HG03571 (cell line): Measurements from ENCODE around the gene SACM1L.

Experiments used
- ATAC-seq: cut with Tn5 transposase; IDR thresholded peaks from one replicate; pipeline ENCODE4 v1.9.1; 2021; ENCODE audit not compliant: unreplicated experiment

The SACM1L gene

GRCh38 chr3:45762647-45763302 lies 73.6 kb downstream of the SACM1L start:
- ATAC-seq, result no peak

DNA sequence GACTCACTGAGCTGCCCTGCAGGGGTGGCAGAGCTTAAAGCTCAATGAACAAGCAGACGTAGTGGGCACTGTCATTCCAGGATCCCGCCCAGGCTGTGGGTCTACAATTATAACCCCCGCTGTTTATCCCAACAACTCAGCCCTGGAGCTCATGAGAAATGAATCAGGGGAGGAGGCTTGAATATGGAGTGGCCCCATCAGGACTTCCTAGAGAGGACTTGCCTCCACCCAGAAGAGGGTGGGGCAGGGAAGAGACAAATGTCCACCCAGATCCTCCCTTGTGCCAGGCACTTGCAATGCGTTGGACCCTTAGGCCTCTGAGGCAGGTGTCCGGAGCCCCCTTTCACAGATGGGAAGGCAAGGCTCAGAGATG lies 74.1 kb downstream of the SACM1L start:
- ATAC-seq, result no peak

- ATAC-seq, result no peak
Observed at GRCh38 chr3:45765266-45765851, 76.2 kb downstream of the SACM1L start.

DNA sequence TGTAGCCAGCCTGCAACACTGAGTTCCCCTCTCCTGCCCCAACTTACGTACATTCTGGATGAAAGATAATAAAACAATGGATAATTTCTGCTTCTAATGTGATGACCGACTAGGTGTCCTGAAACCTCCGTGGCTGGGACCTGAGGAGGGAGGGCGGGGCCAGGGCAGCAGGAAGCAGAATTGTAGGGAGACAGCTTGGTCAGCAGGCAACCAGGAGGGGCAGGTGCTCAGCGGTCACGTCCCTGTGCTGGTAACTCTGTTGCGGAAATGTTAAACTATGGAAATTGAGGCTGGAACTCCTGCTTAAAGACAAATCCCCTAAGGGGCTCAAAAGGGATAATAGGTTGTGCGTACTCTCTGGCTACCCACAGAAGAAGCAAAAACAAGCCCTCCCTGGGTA lies 76.8 kb downstream of the SACM1L start:
- no peak for ATAC-seq

GRCh38 chr3:45771166-45771775 lies 82.1 kb downstream of the SACM1L start:
- ATAC-seq, result no peak

DNA sequence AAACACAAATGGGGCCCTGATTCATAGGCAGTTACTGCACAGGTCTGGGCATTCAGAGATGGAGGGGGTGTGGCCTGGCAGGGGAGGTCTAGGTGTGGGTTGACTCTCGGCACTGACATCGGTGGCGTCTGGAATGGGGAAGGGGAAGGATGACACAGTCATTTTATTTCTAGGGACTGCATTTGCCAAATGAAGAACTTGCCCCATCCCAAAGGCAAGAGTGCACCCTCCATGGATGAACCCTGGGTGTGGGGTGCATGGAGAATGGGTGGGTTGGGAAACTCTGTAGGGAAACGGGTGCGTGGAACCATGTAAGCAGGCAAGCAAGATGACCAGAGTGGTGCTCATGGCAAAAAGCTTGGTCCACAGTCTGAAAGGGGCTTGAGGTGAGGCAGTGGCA lies 82.6 kb downstream of the SACM1L start:
- no peak for ATAC-seq

DNA sequence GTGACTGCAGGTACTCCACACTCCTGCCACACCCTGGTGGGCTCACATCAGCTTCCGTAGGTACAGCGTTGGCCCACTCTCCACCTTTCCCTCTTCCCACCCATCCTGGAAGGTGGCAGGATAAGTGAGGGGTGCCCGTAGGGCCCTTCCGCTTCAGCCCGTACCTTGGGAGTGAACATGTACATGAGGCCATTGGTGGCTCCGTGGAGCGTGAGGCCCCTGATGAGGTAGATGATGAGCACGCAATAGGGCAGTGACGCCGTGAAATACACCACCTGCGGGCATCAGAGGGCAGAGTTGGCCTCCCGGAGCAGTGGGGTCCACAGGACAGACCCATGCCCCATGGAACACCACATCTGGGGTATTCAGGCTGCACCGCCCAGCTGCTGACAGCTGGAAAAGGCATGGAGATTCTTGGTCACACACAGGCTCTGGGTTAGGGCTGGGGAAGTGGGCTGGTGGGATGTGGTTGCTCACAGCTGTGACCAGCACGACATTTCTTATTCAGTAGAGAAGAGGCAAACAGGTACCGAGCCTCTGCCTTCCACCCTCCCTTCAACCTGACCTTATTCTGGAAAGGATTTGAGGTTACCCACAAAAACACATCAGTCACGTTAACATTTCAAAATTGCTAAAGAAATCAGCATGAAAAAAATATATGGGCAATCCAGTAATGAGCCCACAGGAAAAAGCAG lies 83.3 kb downstream of the SACM1L start:
- ATAC-seq, result no peak

DNA sequence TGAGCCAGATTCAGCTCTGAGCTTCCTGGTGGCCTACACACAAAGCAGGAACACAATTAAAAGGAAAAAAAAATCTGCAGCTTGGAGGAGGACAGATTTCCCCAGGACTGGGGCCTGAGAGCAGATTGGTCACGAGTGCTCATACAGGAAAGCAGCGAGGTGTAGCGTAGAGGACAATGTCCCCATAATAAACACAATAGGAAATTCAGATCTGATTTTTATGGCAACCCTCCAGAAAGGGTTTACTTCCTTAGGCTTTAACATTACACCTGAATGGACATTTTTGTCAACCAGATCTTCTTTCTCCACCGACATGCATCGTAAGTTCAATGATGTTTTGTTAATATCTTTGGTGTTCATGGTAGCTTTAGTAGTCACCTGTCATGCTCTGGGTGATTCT lies 83.9 kb downstream of the SACM1L start:
- ATAC-seq, result no peak

DNA sequence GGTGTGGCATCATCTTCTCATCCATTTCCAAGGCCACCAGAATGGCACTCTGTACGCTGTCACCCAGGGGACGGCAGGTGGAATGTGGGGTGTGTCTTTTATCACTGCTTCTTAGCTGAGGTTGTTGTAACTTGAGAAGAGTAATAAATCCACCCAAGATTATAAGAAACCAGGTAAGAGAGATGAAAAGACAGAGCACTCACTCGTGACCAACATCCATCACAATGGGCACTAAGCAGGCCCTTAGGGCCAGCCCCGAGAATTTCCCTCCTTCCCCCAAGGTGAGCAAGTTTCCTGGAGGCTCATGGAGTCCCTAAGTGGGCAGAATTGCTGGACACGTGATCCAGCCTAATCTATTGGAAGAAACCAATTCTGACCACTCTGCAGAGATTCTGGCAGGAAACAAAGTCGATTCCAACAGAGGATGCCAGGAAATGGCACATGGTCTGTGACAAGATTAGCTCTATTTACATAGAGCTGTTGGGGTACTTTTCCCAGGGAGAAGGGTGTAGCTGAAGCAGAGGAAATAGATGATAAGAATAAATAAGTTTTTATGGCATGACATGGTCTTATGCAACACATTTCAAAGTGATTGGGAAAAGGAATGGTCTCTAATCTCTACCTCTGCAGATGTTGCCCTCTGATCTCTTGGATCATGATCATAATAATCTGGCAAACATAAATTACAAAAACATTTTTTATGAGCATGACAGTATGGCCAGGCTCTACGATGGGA lies 84.7 kb downstream of the SACM1L start:
- ATAC-seq, result no peak

- ATAC-seq, result no peak
Observed at GRCh38 chr3:45774581-45775521, 85.7 kb downstream of the SACM1L start.

GRCh38 chr3:45775571-45776300 lies 86.5 kb downstream of the SACM1L start:
- ATAC-seq, result no peak

GRCh38 chr3:45776301-45776595 lies 87.1 kb downstream of the SACM1L start:
- ATAC-seq, result no peak

DNA sequence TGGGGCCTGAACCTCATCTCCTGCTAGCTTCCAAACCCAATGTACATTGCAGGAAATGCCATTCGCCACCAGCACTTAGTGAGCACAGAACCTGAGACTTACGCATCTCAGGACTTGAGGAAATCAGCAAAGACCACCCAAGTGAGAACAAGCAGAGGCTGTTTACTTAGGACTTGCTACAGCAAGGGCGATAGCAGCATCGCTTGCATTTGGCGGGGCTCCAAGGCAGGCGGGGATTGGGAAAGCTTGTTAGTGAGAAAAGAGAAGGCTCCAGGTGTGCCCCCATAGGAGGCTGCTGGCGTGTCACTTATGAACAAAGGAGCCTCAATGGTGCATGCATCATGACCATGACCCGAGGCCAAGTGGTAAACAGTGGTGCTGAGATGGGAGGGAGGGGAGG lies 87.4 kb downstream of the SACM1L start:
- no peak for ATAC-seq

GRCh38 chr3:45777111-45777745 lies 88.0 kb downstream of the SACM1L start:
- no peak for ATAC-seq

GRCh38 chr3:45777746-45778386 lies 88.7 kb downstream of the SACM1L start:
- ATAC-seq, result no peak

GRCh38 chr3:45778761-45779201 lies 89.6 kb downstream of the SACM1L start:
- no peak for ATAC-seq

DNA sequence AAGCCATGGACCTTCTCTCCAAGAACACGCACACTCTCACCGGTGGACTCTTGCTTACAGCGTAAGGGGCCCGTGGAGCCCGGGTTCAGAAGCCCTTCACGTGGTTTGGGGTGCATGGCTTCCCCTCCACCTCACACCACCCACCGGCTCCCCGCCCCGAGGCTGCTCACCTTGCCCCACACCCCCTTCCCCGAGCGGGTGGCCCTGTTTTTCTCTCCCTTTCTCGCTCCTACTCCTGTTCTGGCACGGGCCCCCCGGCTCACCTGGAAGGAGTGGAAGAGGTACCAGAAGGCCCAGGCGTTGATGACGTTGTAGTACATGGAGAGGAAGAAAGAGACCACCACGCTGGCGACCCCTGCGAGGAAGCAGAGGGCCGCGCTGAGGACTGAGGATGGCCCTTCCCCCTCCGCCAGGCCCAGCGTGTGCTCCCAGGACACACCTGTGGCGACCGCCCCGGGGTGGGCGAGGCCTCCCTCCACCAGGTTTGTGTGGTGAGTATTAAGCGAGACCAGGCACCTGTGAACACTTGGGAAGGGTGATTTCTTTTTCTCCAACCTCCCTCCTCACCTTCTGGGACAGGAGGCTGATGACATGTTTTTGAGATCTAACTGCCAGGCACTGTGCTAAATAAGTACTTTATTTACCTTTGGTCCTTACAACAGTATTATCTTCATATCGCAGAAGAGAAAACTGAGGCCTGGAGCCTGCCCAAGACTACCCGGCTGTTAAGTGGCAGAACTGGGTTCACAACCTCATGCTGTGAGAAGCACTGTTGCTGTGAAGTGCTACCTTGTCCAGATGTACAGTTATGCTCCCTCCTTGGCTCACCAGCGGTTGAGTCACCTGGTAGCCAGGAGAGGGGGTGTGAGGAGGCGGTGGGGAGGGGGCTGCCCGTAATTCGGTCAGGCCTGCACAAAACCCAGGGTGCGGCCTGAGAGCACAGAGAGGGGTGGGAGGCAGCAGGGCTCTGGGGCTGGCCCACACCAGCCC lies 90.8 kb downstream of the SACM1L start:
- ATAC-seq, result no peak

GRCh38 chr3:45781271-45781670 lies 92.1 kb downstream of the SACM1L start:
- no peak for ATAC-seq
